ENCODE data around the gene TMEM60. TPM values are rescaled to one million over a fixed set of nuclear protein-coding genes. Genes with fewer than 3 reads are reported as not detected.

The TMEM60 gene
- total and polyA plus RNA-seq, 9 donors: 8.1 to 30.9 (median 15.0) TPM

DNA sequence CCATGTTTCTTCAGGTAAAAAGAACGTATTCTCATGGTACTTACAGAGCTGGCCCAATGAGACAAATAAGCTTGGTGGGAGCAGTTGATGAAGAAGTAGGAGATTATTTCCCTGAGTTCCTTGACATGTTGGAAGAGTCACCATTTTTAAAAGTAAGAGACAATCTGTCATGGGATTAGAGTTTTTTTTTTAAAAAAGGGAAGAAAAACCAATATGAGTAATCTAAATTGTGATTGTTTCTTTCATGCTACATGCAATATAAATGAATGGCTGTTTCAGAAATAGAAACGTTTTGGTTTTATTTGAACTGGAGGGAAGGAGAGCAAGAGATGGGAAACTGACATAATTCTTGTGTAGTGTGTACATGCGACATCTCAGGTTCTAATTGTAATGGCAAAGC lies 32.8 kb downstream of the TMEM60 start:
- Histone ChIP-seq H3K9me3 (no peaks in the 10 kb centered on the region), H3K4me3 (no peak overlapping the region), H3K27ac (no peak overlapping the region), H3K4me1 (ENCODE audit: insufficient read depth) (no peaks in the 10 kb centered on the region), H3K27me3 (no peaks in the 10 kb centered on the region), H3K36me3 (no peaks in the 10 kb centered on the region)
- no peak for TF ChIP-seq POLR2A (IDR thresholded peaks at IDR 0.05)
- TF ChIP-seq EP300 (IDR thresholded peaks at IDR 0.05): no peak
- TF ChIP-seq, protein P1, sequence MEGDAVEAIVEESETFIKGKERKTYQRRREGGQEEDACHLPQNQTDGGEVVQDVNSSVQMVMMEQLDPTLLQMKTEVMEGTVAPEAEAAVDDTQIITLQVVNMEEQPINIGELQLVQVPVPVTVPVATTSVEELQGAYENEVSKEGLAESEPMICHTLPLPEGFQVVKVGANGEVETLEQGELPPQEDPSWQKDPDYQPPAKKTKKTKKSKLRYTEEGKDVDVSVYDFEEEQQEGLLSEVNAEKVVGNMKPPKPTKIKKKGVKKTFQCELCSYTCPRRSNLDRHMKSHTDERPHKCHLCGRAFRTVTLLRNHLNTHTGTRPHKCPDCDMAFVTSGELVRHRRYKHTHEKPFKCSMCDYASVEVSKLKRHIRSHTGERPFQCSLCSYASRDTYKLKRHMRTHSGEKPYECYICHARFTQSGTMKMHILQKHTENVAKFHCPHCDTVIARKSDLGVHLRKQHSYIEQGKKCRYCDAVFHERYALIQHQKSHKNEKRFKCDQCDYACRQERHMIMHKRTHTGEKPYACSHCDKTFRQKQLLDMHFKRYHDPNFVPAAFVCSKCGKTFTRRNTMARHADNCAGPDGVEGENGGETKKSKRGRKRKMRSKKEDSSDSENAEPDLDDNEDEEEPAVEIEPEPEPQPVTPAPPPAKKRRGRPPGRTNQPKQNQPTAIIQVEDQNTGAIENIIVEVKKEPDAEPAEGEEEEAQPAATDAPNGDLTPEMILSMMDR (IDR thresholded peaks at IDR 0.05): no peak
- WGBS, 3 donors: 66 to 73% (median 67%) methylated on average over 3 of the region's 3 CpGs
- DNase-seq: no peak
- intact Hi-C loops (cut with DNase I): no loop called here

DNA sequence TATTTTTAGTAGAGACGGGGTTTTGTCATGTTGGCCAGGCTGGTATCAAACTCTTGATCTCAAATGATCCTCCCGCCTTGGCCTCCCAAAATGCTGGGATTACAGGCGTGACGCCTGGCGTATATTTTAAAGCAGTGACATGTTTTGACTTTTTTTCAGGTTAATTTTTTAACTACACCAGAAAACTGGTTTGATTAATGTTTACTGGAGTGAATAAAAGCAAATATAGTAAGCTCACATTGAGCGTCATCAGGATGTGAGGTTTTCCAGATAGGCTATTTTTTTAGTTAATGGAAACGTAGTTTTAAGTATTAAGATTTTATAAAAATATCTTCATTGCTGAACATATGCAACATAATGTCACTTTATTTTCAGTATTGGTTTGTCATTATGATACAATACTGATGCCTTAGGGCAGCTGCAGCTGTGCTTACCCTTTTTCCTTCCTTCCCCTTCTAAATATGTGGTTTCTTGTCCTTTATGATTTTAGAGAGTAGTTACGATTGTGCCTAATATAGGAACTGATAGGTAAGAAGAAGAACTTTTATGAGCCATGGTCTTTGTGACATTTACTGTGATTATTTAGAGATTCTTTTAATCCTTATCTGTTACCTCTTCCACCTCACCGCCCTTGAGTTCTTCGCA lies 37.3 kb downstream of the TMEM60 start:
- 92 to 95% (median 95%) methylated on average over 10 of the region's 10 CpGs for WGBS, 3 donors
- no peaks in the 10 kb centered on the region for H3K36me3 ChIP-seq
- no peak overlapping the region for H3K4me3 ChIP-seq
- no peaks in the 10 kb centered on the region for H3K9me3 ChIP-seq
- DNase-seq: no peak
- peaks cover 2% of the 10 kb centered on the region for H3K4me1 ChIP-seq (ENCODE audit: insufficient read depth)
- intact Hi-C loops (cut with DNase I): no loop called here
- no peaks in the 10 kb centered on the region for H3K27me3 ChIP-seq
- TF ChIP-seq, protein P1 (IDR thresholded peaks at IDR 0.05): no peak
- TF ChIP-seq POLR2A (IDR thresholded peaks at IDR 0.05) (no peak), EP300 (IDR thresholded peaks at IDR 0.05) (no peak)
- H3K27ac ChIP-seq: no peak overlapping the region

DNA sequence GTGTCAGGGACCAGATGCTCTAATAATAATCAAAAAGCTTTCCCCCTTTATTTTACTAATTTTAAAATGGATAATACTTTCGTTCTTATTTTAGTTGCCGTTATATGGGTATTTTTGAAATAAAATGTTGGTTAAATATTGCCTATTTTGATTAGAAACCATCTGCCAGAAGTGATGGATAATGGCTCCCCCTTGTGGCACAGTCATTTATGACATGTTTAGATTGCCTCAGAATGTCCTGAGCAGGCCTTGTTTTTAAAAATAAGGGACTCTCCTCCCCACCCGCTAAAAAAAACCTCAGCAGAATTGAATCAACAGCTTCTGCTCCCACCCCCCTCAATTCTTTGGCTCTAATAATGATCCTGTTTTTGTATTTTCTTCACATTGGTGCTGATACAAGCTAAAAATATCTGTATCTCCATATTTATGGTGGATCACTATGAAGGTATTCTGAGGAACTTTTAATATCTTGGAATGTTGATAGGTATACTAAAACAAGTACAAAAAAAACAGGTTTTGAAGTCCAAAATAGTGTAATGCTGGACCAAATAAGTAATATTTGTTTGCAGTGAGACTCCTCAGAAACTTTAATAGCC lies 38.8 kb downstream of the TMEM60 start:
- WGBS, 3 donors: 1 to 2% (median 1%) methylated on average over 3 of the region's 3 CpGs
- peak in 3 of 5 donors; percentile 41 to 78 (median 52) for DNase-seq
- Histone ChIP-seq H3K27me3 (no peaks in the 10 kb centered on the region), H3K36me3 (no peaks in the 10 kb centered on the region), H3K9me3 (no peaks in the 10 kb centered on the region), H3K27ac (no peak overlapping the region), H3K4me1 (ENCODE audit: insufficient read depth) (peaks cover 2% of the 10 kb centered on the region), H3K4me3 (no peak overlapping the region)
- intact Hi-C loops (cut with DNase I): loop anchor here (5.0 kb wide), 2 partner anchors 102 to 107 kb away; no protein-coding TSS in a partner anchor
- no peak for TF ChIP-seq POLR2A (IDR thresholded peaks at IDR 0.05)
- TF ChIP-seq, protein P1 (IDR thresholded peaks at IDR 0.05): peak; percentile 64 to 85 (median 85)

GRCh38 chr7:77757589-77757988 lies 40.6 kb downstream of the TMEM60 start:
- Histone ChIP-seq H3K36me3 (no peaks in the 10 kb centered on the region), H3K4me1 (ENCODE audit: insufficient read depth) (peaks cover 2% of the 10 kb centered on the region), H3K27ac (no peak overlapping the region), H3K9me3 (no peaks in the 10 kb centered on the region), H3K27me3 (no peaks in the 10 kb centered on the region), H3K4me3 (no peak overlapping the region)
- intact Hi-C loops (cut with DNase I): loop anchor here (5.0 kb wide), 2 partner anchors 100 to 105 kb away; no protein-coding TSS in a partner anchor
- 24 to 41% (median 40%) methylated on average over 1 of the region's 1 CpG for WGBS, 3 donors
- DNase-seq: no peak
- TF ChIP-seq, protein P1 (IDR thresholded peaks at IDR 0.05): no peak
